Spinal cord (tissue), 10 donors: ENCODE data around the gene TPSB2. TPM values are rescaled to one million over a fixed set of nuclear protein-coding genes. Genes with fewer than 3 reads are reported as not detected.
"Not testable (repeated sequence)": the region's sequence is repeated elsewhere in the genome, so short reads cannot be mapped to it uniquely, and the experiment has no call there.

Experiments
- DNase-seq, 6 donors: peaks; one replicate each; pipeline versions ENCODE4 v3.0.0 to v3.0.0-alpha.2; 2013 to 2015; ENCODE audit warnings: low spot score in 6 of 6, low read depth in 4 of 6
- H3K27ac ChIP-seq: one replicate; pipeline ENCODE4 v1.5.1; 2013; ENCODE audit warnings: low read depth, low read length, control low read depth
- H3K27me3 ChIP-seq: one replicate; pipeline ENCODE4 v1.6.1; 2013; ENCODE audit warnings: low read length; ENCODE audit not compliant: control insufficient read depth, insufficient read depth
- H3K36me3 ChIP-seq: one replicate; pipeline ENCODE4 v1.6.1; 2013; ENCODE audit warnings: low read length; ENCODE audit not compliant: control insufficient read depth, insufficient read depth
- H3K4me1 ChIP-seq: one replicate; pipeline ENCODE4 v1.6.1; 2013; ENCODE audit warnings: low read length; ENCODE audit not compliant: control insufficient read depth, insufficient read depth
- H3K4me3 ChIP-seq: one replicate; pipeline ENCODE4 v1.5.1; 2013; ENCODE audit warnings: low read depth, low read length, control low read depth
- H3K9me3 ChIP-seq: one replicate; pipeline ENCODE4 v1.6.1; 2013; ENCODE audit warnings: low read length; ENCODE audit not compliant: control insufficient read depth, insufficient read depth
- whole genome bisulfite sequencing: methylation state at CpG from one replicate; pipeline ENCODE4 v1.1.5; 2013; ENCODE audit warnings: missing lambda C conversion rate; ENCODE audit not compliant: insufficient coverage; 5-methylcytosine and 5-hydroxymethylcytosine counted together
- polyA plus RNA-seq, 2 donors: library from polyadenylated mRNA; unstranded; fragments of 120-200 nt; gene quantifications; one replicate each; pipeline ENCODE4 v1.2.1, GENCODE V29; 2013; ENCODE audit not compliant: insufficient read length in 2 of 2
- total RNA-seq, 2 donors: library from RNA; depleted of rRNA in 1 of 2; stranded (reverse); fragments of 120-200 nt in 1 of 2; fragments of >200 nt in 1 of 2; gene quantifications; one replicate each; pipeline versions ENCODE4 v1.2.3 to v1.2.4, GENCODE V29; 2013 to 2014
- donor health status: healthy.

TPSB2 gene
- total and polyA plus RNA-seq, 4 donors, result 0.61 to 1.5 TPM; not detected in 2

- H3K36me3 ChIP-seq, result peaks cover 94% of the 10 kb centered on the region
- no peaks in the 10 kb centered on the region for H3K9me3 ChIP-seq
- DNase-seq, result no peak
- no peaks in the 10 kb centered on the region for H3K4me1 ChIP-seq
- H3K27ac ChIP-seq, result no peak overlapping the region
- 75% methylated on average over 9 of the region's 9 CpGs for WGBS
- H3K4me3 ChIP-seq, result no peak overlapping the region
- H3K27me3 ChIP-seq, result no peaks in the 10 kb centered on the region
These were observed 23.7 kb downstream of the TPSB2 start for GRCh38 chr16:1206326-1206725.

GRCh38 chr16:1204933-1205332 lies 25.1 kb downstream of the TPSB2 start:
- H3K36me3 ChIP-seq, result peaks cover 93% of the 10 kb centered on the region
- no peak overlapping the region for H3K27ac ChIP-seq
- H3K27me3 ChIP-seq, result no peaks in the 10 kb centered on the region
- no peak for DNase-seq
- no peaks in the 10 kb centered on the region for H3K9me3 ChIP-seq
- H3K4me1 ChIP-seq, result no peaks in the 10 kb centered on the region
- no peak overlapping the region for H3K4me3 ChIP-seq
- WGBS, result 93% methylated on average over 15 of the region's 21 CpGs

- Histone ChIP-seq H3K27me3 (no peaks in the 10 kb centered on the region), H3K4me1 (no peaks in the 10 kb centered on the region), H3K27ac (no peak overlapping the region), H3K4me3 (no peak overlapping the region), H3K9me3 (no peaks in the 10 kb centered on the region), H3K36me3 (peaks cover 80% of the 10 kb centered on the region)
- DNase-seq, result no peak
- 90% methylated on average over 18 of the region's 18 CpGs for WGBS
These were observed 27.7 kb downstream of the TPSB2 start for GRCh38 chr16:1202274-1202673.

- WGBS, result 92% methylated on average over 25 of the region's 25 CpGs
- Histone ChIP-seq H3K27me3 (no peaks in the 10 kb centered on the region), H3K36me3 (peaks cover 80% of the 10 kb centered on the region), H3K4me3 (no peak overlapping the region), H3K4me1 (no peaks in the 10 kb centered on the region), H3K27ac (no peak overlapping the region), H3K9me3 (no peaks in the 10 kb centered on the region)
- no peak for DNase-seq
These were observed 28.5 kb downstream of the TPSB2 start for GRCh38 chr16:1201444-1201843.

GRCh38 chr16:1200014-1200627 lies 29.9 kb downstream of the TPSB2 start:
- H3K36me3 ChIP-seq, result peaks cover 78% of the 10 kb centered on the region
- H3K27ac ChIP-seq, result no peak overlapping the region
- H3K4me1 ChIP-seq, result no peaks in the 10 kb centered on the region
- no peak for DNase-seq
- H3K4me3 ChIP-seq, result no peak overlapping the region
- WGBS, result 94% methylated on average over 38 of the region's 38 CpGs
- no peaks in the 10 kb centered on the region for H3K27me3 ChIP-seq
- H3K9me3 ChIP-seq, result no peaks in the 10 kb centered on the region

GRCh38 chr16:1199347-1200013 lies 30.5 kb downstream of the TPSB2 start:
- Histone ChIP-seq H3K4me3 (no peak overlapping the region), H3K27ac (no peak overlapping the region), H3K9me3 (no peaks in the 10 kb centered on the region), H3K27me3 (no peaks in the 10 kb centered on the region), H3K4me1 (peaks cover 4% of the 10 kb centered on the region), H3K36me3 (peaks cover 75% of the 10 kb centered on the region)
- DNase-seq, result no peak
- WGBS, result 85% methylated on average over 9 of the region's 19 CpGs

GRCh38 chr16:1198671-1199346 lies 31.2 kb downstream of the TPSB2 start:
- WGBS, result 87% methylated on average over 10 of the region's 44 CpGs
- H3K9me3 ChIP-seq, H3K27me3 ChIP-seq, DNase-seq, H3K4me3 ChIP-seq, H3K27ac ChIP-seq, H3K4me1 ChIP-seq: not testable (repeated sequence)
- H3K36me3 ChIP-seq, result peaks cover 69% of the 10 kb centered on the region

GRCh38 chr16:1198194-1198593 lies 31.8 kb downstream of the TPSB2 start:
- DNase-seq, result no peak
- Histone ChIP-seq H3K4me3 (no peak overlapping the region), H3K4me1 (peaks cover 16% of the 10 kb centered on the region), H3K27ac (no peak overlapping the region), H3K36me3 (peaks cover 66% of the 10 kb centered on the region), H3K9me3 (no peaks in the 10 kb centered on the region), H3K27me3 (no peaks in the 10 kb centered on the region)
- WGBS, result 91% methylated on average over 18 of the region's 18 CpGs

GRCh38 chr16:1197237-1197866 lies 32.6 kb downstream of the TPSB2 start:
- 75% methylated on average over 19 of the region's 19 CpGs for WGBS
- no peak overlapping the region for H3K27ac ChIP-seq
- no peak overlapping the region for H3K4me3 ChIP-seq
- no peaks in the 10 kb centered on the region for H3K9me3 ChIP-seq
- H3K27me3 ChIP-seq, result no peaks in the 10 kb centered on the region
- no peak for DNase-seq
- H3K4me1 ChIP-seq, result peaks cover 23% of the 10 kb centered on the region
- H3K36me3 ChIP-seq, result peaks cover 57% of the 10 kb centered on the region
